Endothelial cell of umbilical vein (primary cell): ENCODE results near the gene TVP23A.
A peak's percentile ranks its signal among the peaks of the same experiment; 100 is the strongest.

ENCODE experiments used
- CTCF ChIP-seq, 2 donors: IDR thresholded peaks; 1 replicate in 1 of 2; 2 replicates in 1 of 2; pipeline ENCODE4 v1.5.1; 2011; ENCODE audit warnings: low read length in 2 of 2, mild to moderate bottlenecking in 2 of 2, moderate library complexity in 2 of 2, control low read depth in 1 of 2, inconsistent platforms in 1 of 2, low read depth in 1 of 2; ENCODE audit not compliant: insufficient read depth in 1 of 2; ENCODE audit errors: extremely low read depth in 1 of 2
- EZH2 ChIP-seq: IDR thresholded peaks from 2 replicates; pipeline ENCODE4 v1.6.1; 2012; ENCODE audit warnings: borderline replicate concordance, low read depth, mild to moderate bottlenecking, moderate library complexity, low read length, inconsistent platforms; ENCODE audit not compliant: severe bottlenecking
- FOS ChIP-seq: IDR thresholded peaks from 2 replicates; pipeline ENCODE4 v1.6.1; 2011; ENCODE audit warnings: mild to moderate bottlenecking, low read length, moderate library complexity, borderline replicate concordance; ENCODE audit not compliant: insufficient read depth
- GATA2 ChIP-seq: IDR thresholded peaks from 2 replicates; pipeline ENCODE4 v1.7.0; 2011; ENCODE audit warnings: low read depth, mild to moderate bottlenecking, moderate library complexity, mixed read lengths, low read length; ENCODE audit not compliant: insufficient read length, insufficient read depth
- JUN ChIP-seq: IDR thresholded peaks from 2 replicates; pipeline ENCODE4 v1.6.1; 2011; ENCODE audit warnings: borderline replicate concordance, low read depth; ENCODE audit not compliant: insufficient read length, insufficient read depth
- MAX ChIP-seq: IDR thresholded peaks from 2 replicates; pipeline ENCODE4 v1.6.1; 2011; ENCODE audit not compliant: insufficient read depth, insufficient read length
- MYC ChIP-seq: IDR thresholded peaks from one replicate; pipeline ENCODE4 v1.6.1; 2011; ENCODE audit warnings: mild to moderate bottlenecking, low read depth, low read length
- POLR2A ChIP-seq: IDR thresholded peaks from 2 replicates; pipeline ENCODE4 v1.6.1; 2012; ENCODE audit warnings: low read depth, mild to moderate bottlenecking, control low read depth, low read length
- POLR2AphosphoS5 ChIP-seq: IDR thresholded peaks from 2 replicates; pipeline ENCODE4 v1.6.1; 2012; ENCODE audit warnings: low read depth, mild to moderate bottlenecking, control low read depth, low read length, moderate library complexity; ENCODE audit not compliant: insufficient read depth

GRCh38 chr16:10737068-10737625 is 81.4 kb downstream of the TVP23A start:
- peak; percentile 77 to 82 for TF ChIP-seq CTCF (IDR thresholded peaks at IDR 0.05; ENCODE audit: extremely low read depth in 1 of 2, insufficient read depth in 1 of 2, low read depth in 1 of 2, low read length in 2 of 2)
- TF ChIP-seq MAX: no peak
- TF ChIP-seq EZH2: no peak
- no peak for TF ChIP-seq POLR2A
- no peak for TF ChIP-seq POLR2AphosphoS5
- TF ChIP-seq JUN: no peak
- no peak for TF ChIP-seq MYC
- TF ChIP-seq GATA2: no peak
- TF ChIP-seq FOS: no peak
